IMR-90 (cell line): ENCODE results near the gene GLDC. TPM values are rescaled to one million over a fixed set of nuclear protein-coding genes. Genes with fewer than 3 reads are reported as not detected.

Source experiments
- ATAC-seq: fragments of 200-7000 bp; cut with Tn5 transposase; 2 replicates; pipeline ENCODE4 v1.9.1; 2020; ENCODE audit warnings: low read depth, mild to moderate bottlenecking, moderate library complexity
- BruUV-seq: library from RNA; stranded (reverse); fragments of 400-500 nt; replicated peaks from 2 replicates; lab custom pipeline; 2021; lab: Mats Ljungman, UMichigan
- CTCF ChIA-PET: fragments of 300-600 bp; formaldehyde crosslinking; extraction: SDS; loops from one replicate; lab custom pipeline; 2021; ENCODE audit warnings: antibody characterized with exemption; lab: Yijun Ruan, JAX
- POLR2A ChIA-PET: fragments of 300-600 bp; sonication (Branson Sonifier 250); formaldehyde crosslinking; loops from one replicate; lab custom pipeline; 2022; ENCODE audit warnings: antibody characterized with exemption; ENCODE audit not compliant: unreplicated experiment; lab: Charles Lee
- DNase-seq: peaks from one replicate; pipeline ENCODE4 v3.0.0; 2013
- H2AFZ ChIP-seq: replicated peaks from 2 replicates; pipeline ENCODE3; 2013; ENCODE audit warnings: low read length, mild to moderate bottlenecking; ENCODE audit not compliant: poor library complexity
- H2AK5ac ChIP-seq: 2 replicates; pipeline ENCODE4 v1.6.1; 2013; ENCODE audit warnings: low read depth, low read length, inconsistent platforms
- H2AK9ac ChIP-seq: replicated peaks from 2 replicates; pipeline ENCODE3; 2013; ENCODE audit warnings: mild to moderate bottlenecking, low read depth, low read length, moderate library complexity; ENCODE audit not compliant: poor library complexity
- H2BK120ac ChIP-seq: 2 replicates; pipeline ENCODE4 v1.6.1; 2013; ENCODE audit warnings: low read depth, low read length, inconsistent platforms
- H2BK15ac ChIP-seq: 3 replicates; pipeline ENCODE4 v1.6.1; 2013; ENCODE audit warnings: low read depth, low read length, inconsistent platforms
- H2BK20ac ChIP-seq: 2 replicates; pipeline ENCODE4 v1.6.1; 2013; ENCODE audit warnings: low read depth, mild to moderate bottlenecking, inconsistent platforms, low read length, moderate library complexity
- H2BK5ac ChIP-seq: 2 replicates; pipeline ENCODE4 v1.6.1; 2013; ENCODE audit warnings: mild to moderate bottlenecking, low read depth, low read length, inconsistent platforms; ENCODE audit not compliant: poor library complexity, severe bottlenecking
- H3K14ac ChIP-seq: replicated peaks from 2 replicates; pipeline ENCODE4 v1.6.1; 2013; ENCODE audit warnings: low read depth, low read length, inconsistent platforms
- H3K18ac ChIP-seq: 2 replicates; pipeline ENCODE4 v1.6.1; 2013; ENCODE audit warnings: low read depth, low read length, control low read depth
- H3K23ac ChIP-seq: 2 replicates; pipeline ENCODE4 v1.6.1; 2013; ENCODE audit warnings: low read depth, low read length, inconsistent platforms
- H3K27ac ChIP-seq: 2 replicates; pipeline ENCODE4 v1.5.1; 2013; ENCODE audit warnings: mild to moderate bottlenecking, control low read depth, low read length; ENCODE audit not compliant: insufficient read depth
- H3K27me3 ChIP-seq: 2 replicates; pipeline ENCODE4 v1.6.1; 2013; ENCODE audit warnings: low read length; ENCODE audit not compliant: control insufficient read depth, insufficient read depth
- H3K36me3 ChIP-seq: 2 replicates; pipeline ENCODE4 v1.6.1; 2013; ENCODE audit warnings: low read length, mixed read lengths; ENCODE audit not compliant: control insufficient read depth, insufficient read depth
- H3K4ac ChIP-seq: 2 replicates; pipeline ENCODE4 v1.6.1; 2013; ENCODE audit warnings: low read depth, low read length, inconsistent platforms
- H3K4me1 ChIP-seq: 2 replicates; pipeline ENCODE4 v1.6.1; 2013; ENCODE audit warnings: low read length, mixed read lengths; ENCODE audit not compliant: control insufficient read depth, insufficient read depth
- H3K4me2 ChIP-seq: 2 replicates; pipeline ENCODE4 v1.6.1; 2013; ENCODE audit warnings: low read depth, mild to moderate bottlenecking, control low read depth, low read length, moderate library complexity
- H3K4me3 ChIP-seq: 2 replicates; pipeline ENCODE4 v1.5.1; 2013; ENCODE audit warnings: low read depth, mild to moderate bottlenecking, control low read depth, low read length, moderate library complexity; ENCODE audit not compliant: insufficient read depth
- H3K56ac ChIP-seq: 2 replicates; pipeline ENCODE4 v1.6.1; 2013; ENCODE audit warnings: low read length, inconsistent platforms; ENCODE audit not compliant: insufficient read depth; ENCODE audit errors: extremely low read depth
- H3K79me1 ChIP-seq, 2 experiments: 2 replicates each; pipeline ENCODE4 v1.6.1; 2013; ENCODE audit warnings: low read length in 2 of 2, inconsistent platforms in 1 of 2, low read depth in 1 of 2
- H3K9ac ChIP-seq: 2 replicates; pipeline ENCODE4 v1.6.1; 2013; ENCODE audit warnings: low read depth, low read length, control low read depth
- H3K9me1 ChIP-seq: 2 replicates; pipeline ENCODE4 v1.6.1; 2013; ENCODE audit warnings: low read length, inconsistent platforms; ENCODE audit not compliant: insufficient read depth
- H3K9me3 ChIP-seq: 2 replicates; pipeline ENCODE4 v1.6.1; 2013; ENCODE audit warnings: low read length; ENCODE audit not compliant: control insufficient read depth, insufficient read depth
- H4K20me1 ChIP-seq: 2 replicates; pipeline ENCODE4 v1.6.1; 2013; ENCODE audit warnings: low read length, inconsistent platforms; ENCODE audit not compliant: insufficient read depth
- H4K5ac ChIP-seq: 2 replicates; pipeline ENCODE4 v1.6.1; 2013; ENCODE audit warnings: mild to moderate bottlenecking, low read depth, low read length, control low read depth
- H4K8ac ChIP-seq, 2 experiments: 2 replicates each; pipeline ENCODE4 v1.6.1; 2013; ENCODE audit warnings: low read depth in 2 of 2, low read length in 2 of 2, control low read depth in 1 of 2, inconsistent platforms in 1 of 2
- H4K91ac ChIP-seq: 2 replicates; pipeline ENCODE4 v1.6.1; 2013; ENCODE audit warnings: low read depth, low read length, inconsistent platforms; ENCODE audit not compliant: insufficient read depth
- CEBPB ChIP-seq: IDR thresholded peaks from 2 replicates; pipeline ENCODE4 v1.6.1; 2012; ENCODE audit warnings: low read depth, low read length, improper control_type of control experiment
- CHD1 ChIP-seq: IDR thresholded peaks from 2 replicates; pipeline ENCODE4 v1.6.1; 2012; ENCODE audit warnings: low read depth, low read length, improper control_type of control experiment
- CTCF ChIP-seq: conservative IDR thresholded peaks from 2 replicates; pipeline ENCODE4 v1.5.1; 2012; ENCODE audit warnings: mild to moderate bottlenecking, low read depth, low read length, improper control_type of control experiment
- FOS ChIP-seq: fragments of 150-350 bp; IDR thresholded peaks from 2 replicates; pipeline ENCODE4 v1.6.1; 2016; ENCODE audit warnings: low read depth, low read length
- MAZ ChIP-seq: IDR thresholded peaks from 2 replicates; pipeline ENCODE4 v1.6.1; 2012; ENCODE audit warnings: low read depth, mild to moderate bottlenecking, low read length, improper control_type of control experiment, moderate library complexity, borderline replicate concordance
- MXI1 ChIP-seq: IDR thresholded peaks from 2 replicates; pipeline ENCODE4 v1.6.1; 2012; ENCODE audit warnings: low read depth, mild to moderate bottlenecking, low read length, moderate library complexity, borderline replicate concordance
- RAD21 ChIP-seq: IDR thresholded peaks from 2 replicates; pipeline ENCODE4 v1.6.1; 2012; ENCODE audit warnings: low read length, improper control_type of control experiment
- SMC3 ChIP-seq: fragments of 150-350 bp; IDR thresholded peaks from 2 replicates; pipeline ENCODE4 v1.6.1; 2016; ENCODE audit warnings: low read depth, mild to moderate bottlenecking, antibody characterized with exemption, low read length, moderate library complexity
- WGBS, 2 experiments: methylation state at CpG; one replicate each; pipeline versions ENCODE4 v1.1.5 to v1.1.7; 2013; ENCODE audit warnings: missing lambda C conversion rate in 2 of 2; ENCODE audit not compliant: insufficient read length in 1 of 2; ENCODE audit errors: extremely low coverage in 2 of 2; 5-methylcytosine and 5-hydroxymethylcytosine counted together
- dilution Hi-C: fragments of 300-500 bp; cut with HindIII; formaldehyde crosslinking; loops from one replicate; pipeline ENCODE4 v1.14.3; 2018; ENCODE audit warnings: low sequenced_read_pairs; ENCODE audit not compliant: unreplicated experiment
- in situ Hi-C: fragments of 300-500 bp; cut with MboI; formaldehyde crosslinking; loops from 3 replicates; pipeline ENCODE4 v1.14.3; 2019; ENCODE audit warnings: low sequenced_read_pairs, inconsistent platforms, mixed read lengths
- intact Hi-C: fragments of 100-400 bp; cut with micrococcal nuclease; formaldehyde crosslinking; loops from 2 replicates; pipeline ENCODE4 v1.10.0; 2022
- polyA plus RNA-seq, 3 experiments: library from polyadenylated mRNA; depleted of rRNA; stranded (reverse); fragments of >200 nt; gene quantifications; 2 replicates each; pipeline ENCODE4 v1.2.3, GENCODE V29; 2012; ENCODE audit warnings: low replicate concordance in 1 of 3
- total RNA-seq: library from RNA; depleted of rRNA; stranded (reverse); fragments of >200 nt; gene quantifications from 2 replicates; pipeline ENCODE4 v1.2.3, GENCODE V29; 2012

Gene GLDC
- total and polyA plus RNA-seq, 2 of the 4 experiments (the other 2 are of a cell fraction) = 0.36 to 0.50 TPM

GRCh38 chr9:6655036-6655435, 9.5 kb upstream of the GLDC start:
- DNase-seq (no peak), ATAC-seq (no peak)
- no peaks in the 10 kb centered on the region; the same call in 1 of the 2 replicates for H3K27me3 ChIP-seq
- H3K4me1 ChIP-seq = no peaks in the 10 kb centered on the region
- no peak overlapping the region for H3K56ac ChIP-seq
- no peak overlapping the region for H4K5ac ChIP-seq
- ChIA-PET POLR2A (no interaction called here), CTCF (interaction anchor here (0.6 kb wide), 1 partner anchor 16 kb away, joined by 6 read pairs; no protein-coding TSS in a partner anchor)
- no peak overlapping the region for H3K4ac ChIP-seq
- H3K4me2 ChIP-seq = no peak overlapping the region
- H2BK15ac ChIP-seq = no peak overlapping the region
- no peaks in the 10 kb centered on the region for H3K36me3 ChIP-seq
- H2BK120ac ChIP-seq = no peak overlapping the region
- intact Hi-C loops (no loop called here), dilution Hi-C loops (no loop called here), in situ Hi-C loops (loop anchor here (5.0 kb wide), 1 partner anchor 303 kb away; no protein-coding TSS in a partner anchor)
- no peak overlapping the region for H4K91ac ChIP-seq
- no peak overlapping the region for H2BK20ac ChIP-seq
- H3K23ac ChIP-seq = no peak overlapping the region
- no CpG with 5 or more reads among the region's 7 CpGs for WGBS, 2 experiments
- no peak overlapping the region for H2AK5ac ChIP-seq
- no peak overlapping the region for H3K27ac ChIP-seq
- H3K9me1 ChIP-seq = no peaks in the 10 kb centered on the region
- no peak overlapping the region for H4K8ac ChIP-seq
- no peak overlapping the region for H2AFZ ChIP-seq
- no peak for TF ChIP-seq CHD1
- no peak for TF ChIP-seq RAD21
- TF ChIP-seq MXI1 = no peak
- TF ChIP-seq CEBPB = no peak
- no peak for TF ChIP-seq FOS
- no peak for TF ChIP-seq CTCF
- no peak for TF ChIP-seq MAZ
- no peak for TF ChIP-seq SMC3
- H2AK9ac ChIP-seq = no peak overlapping the region
- H3K18ac ChIP-seq = no peak overlapping the region
- no TSS peak for BruUV-seq
- H3K79me1 ChIP-seq = no peaks in the 10 kb centered on the region
- H4K20me1 ChIP-seq = no peaks in the 10 kb centered on the region
- no peak overlapping the region for H2BK5ac ChIP-seq
- H3K4me3 ChIP-seq = no peak overlapping the region
- H3K14ac ChIP-seq = no peak overlapping the region
- no peaks in the 10 kb centered on the region for H3K9me3 ChIP-seq
- no peak overlapping the region for H3K9ac ChIP-seq
